ENCODE results near the gene SURF2. TPM values are rescaled to one million over a fixed set of nuclear protein-coding genes. Genes with fewer than 3 reads are reported as not detected.

Gene SURF2
- total RNA-seq, 2 experiments from 2014 or later = 19.0 to 19.7 TPM

DNA sequence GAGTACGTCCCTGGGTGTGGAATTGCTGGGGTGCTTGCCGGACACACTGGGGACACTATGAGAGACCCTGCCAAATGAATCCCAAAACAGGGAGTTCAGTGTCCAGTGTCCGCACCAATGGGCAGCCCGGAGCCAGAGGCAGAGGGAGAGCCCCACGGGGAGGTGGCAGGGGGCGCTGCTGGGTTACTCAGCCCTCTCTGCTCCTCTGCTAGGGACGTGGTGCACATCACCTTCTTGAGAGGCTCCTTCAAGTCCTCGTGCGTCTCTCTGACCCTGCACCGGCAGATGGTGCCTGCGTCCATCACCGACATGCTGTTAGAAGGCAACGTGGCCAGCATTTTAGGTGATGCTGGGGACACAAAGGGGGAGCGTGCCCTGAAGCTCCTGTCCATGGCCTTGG, 40.6 kb downstream of the SURF2 start:
- Histone ChIP-seq H3K27ac (ENCODE audit: low read depth, low read length, poor library complexity, severe bottlenecking) (no peak overlapping the region), H2AFZ (ENCODE audit: low read length) (no peak overlapping the region), H3K36me3 (ENCODE audit: insufficient read depth, low read length) (no peaks in the 10 kb centered on the region), H3K9me3 (ENCODE audit: low read length) (no peaks in the 10 kb centered on the region), H3K4me2 (ENCODE audit: low read length) (no peak overlapping the region), H3K4me3 (ENCODE audit: low read depth, low read length, poor library complexity, severe bottlenecking) (no peak overlapping the region), H3K4me1 (ENCODE audit: insufficient read depth, low read length, poor library complexity, severe bottlenecking) (no peaks in the 10 kb centered on the region), H3K79me2 (ENCODE audit: insufficient read depth, low read depth, low read length) (no peaks in the 10 kb centered on the region), H3K9me2 (ENCODE audit: insufficient read depth, low read length) (no peaks in the 10 kb centered on the region), H4K20me1 (ENCODE audit: insufficient read depth, low read length) (no peaks in the 10 kb centered on the region)
- no peak for DNase-seq (ENCODE audit: low spot score)
- BruUV-seq (replicated peaks) = no TSS peak
- CTCF ChIA-PET (ENCODE audit: unreplicated experiment) = no interaction called here
- POLR2A ChIA-PET = no interaction called here
- TF ChIP-seq EZH2phosphoT487 (IDR thresholded peaks at IDR 0.05; ENCODE audit: borderline replicate concordance, low read depth, low read length) = no peak
- TF ChIP-seq, protein P1, sequence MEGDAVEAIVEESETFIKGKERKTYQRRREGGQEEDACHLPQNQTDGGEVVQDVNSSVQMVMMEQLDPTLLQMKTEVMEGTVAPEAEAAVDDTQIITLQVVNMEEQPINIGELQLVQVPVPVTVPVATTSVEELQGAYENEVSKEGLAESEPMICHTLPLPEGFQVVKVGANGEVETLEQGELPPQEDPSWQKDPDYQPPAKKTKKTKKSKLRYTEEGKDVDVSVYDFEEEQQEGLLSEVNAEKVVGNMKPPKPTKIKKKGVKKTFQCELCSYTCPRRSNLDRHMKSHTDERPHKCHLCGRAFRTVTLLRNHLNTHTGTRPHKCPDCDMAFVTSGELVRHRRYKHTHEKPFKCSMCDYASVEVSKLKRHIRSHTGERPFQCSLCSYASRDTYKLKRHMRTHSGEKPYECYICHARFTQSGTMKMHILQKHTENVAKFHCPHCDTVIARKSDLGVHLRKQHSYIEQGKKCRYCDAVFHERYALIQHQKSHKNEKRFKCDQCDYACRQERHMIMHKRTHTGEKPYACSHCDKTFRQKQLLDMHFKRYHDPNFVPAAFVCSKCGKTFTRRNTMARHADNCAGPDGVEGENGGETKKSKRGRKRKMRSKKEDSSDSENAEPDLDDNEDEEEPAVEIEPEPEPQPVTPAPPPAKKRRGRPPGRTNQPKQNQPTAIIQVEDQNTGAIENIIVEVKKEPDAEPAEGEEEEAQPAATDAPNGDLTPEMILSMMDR (conservative IDR thresholded peaks at IDR 0.05; ENCODE audit: low read length) = peak; percentile 54
- intact Hi-C loops (cut with micrococcal nuclease; ENCODE audit: unreplicated experiment) = no loop called here

DNA sequence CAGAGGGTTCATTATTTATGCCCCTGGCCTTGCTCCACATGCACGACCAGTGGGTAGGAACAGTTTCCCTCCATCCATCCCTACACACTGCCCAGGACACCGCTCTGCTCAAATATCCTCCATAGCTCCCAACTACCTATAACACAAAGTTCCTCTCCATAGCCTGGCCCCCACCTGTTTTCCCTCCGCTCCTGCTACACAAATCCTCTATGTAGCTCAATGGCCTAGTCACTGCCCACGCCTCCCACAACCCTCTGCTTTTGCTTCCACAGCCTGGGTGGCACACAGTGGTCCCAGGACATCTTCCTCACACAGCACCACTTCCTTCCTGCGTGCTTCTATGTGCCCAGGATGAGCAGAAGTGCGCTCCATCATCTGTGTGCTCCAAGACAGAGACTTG, 41.0 kb downstream of the SURF2 start:
- BruUV-seq (replicated peaks) = no TSS peak

DNA sequence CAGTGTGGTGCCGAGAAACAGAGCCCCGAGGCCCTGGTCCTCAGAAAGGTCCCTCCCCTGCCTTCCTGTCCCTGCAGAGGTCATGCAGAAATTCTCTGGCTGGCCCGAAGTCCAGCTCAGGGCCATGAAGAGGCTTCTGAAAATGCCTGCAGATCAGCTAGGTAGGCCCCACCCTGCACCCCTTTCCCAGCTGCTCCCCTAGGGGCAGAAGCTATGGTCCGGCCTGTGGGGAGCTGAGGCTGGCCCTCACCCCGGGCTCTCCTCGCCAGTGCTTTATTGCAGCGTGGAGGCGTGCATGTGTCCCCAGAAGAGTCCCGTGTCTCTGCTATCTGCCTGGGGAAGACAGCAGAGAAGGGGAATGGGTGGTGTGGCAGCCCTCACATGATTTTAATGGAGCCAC, 41.5 kb downstream of the SURF2 start:
- H3K4me1 ChIP-seq (ENCODE audit: insufficient read depth, low read length, poor library complexity, severe bottlenecking) = no peaks in the 10 kb centered on the region
- intact Hi-C loops (cut with micrococcal nuclease; ENCODE audit: unreplicated experiment) = no loop called here
- H3K4me3 ChIP-seq (ENCODE audit: low read depth, low read length, poor library complexity, severe bottlenecking) = no peak overlapping the region
- ChIA-PET CTCF (ENCODE audit: unreplicated experiment) (no interaction called here), POLR2A (no interaction called here)
- DNase-seq (ENCODE audit: low spot score) = no peak
- 0 out of 2 replicates have a peak, but pooled peaks cover 5% of the 10 kb centered on the region for H3K36me3 ChIP-seq (ENCODE audit: insufficient read depth, low read length)
- no peaks in the 10 kb centered on the region for H3K9me3 ChIP-seq (ENCODE audit: low read length)
- no peaks in the 10 kb centered on the region for H4K20me1 ChIP-seq (ENCODE audit: insufficient read depth, low read length)
- no peak for TF ChIP-seq EZH2phosphoT487 (IDR thresholded peaks at IDR 0.05; ENCODE audit: borderline replicate concordance, low read depth, low read length)
- TF ChIP-seq, protein P1 (conservative IDR thresholded peaks at IDR 0.05; ENCODE audit: low read length) = no peak
- no peaks in the 10 kb centered on the region for H3K79me2 ChIP-seq (ENCODE audit: insufficient read depth, low read depth, low read length)
- no peak overlapping the region for H3K27ac ChIP-seq (ENCODE audit: low read depth, low read length, poor library complexity, severe bottlenecking)
- H2AFZ ChIP-seq (ENCODE audit: low read length) = no peak overlapping the region
- no peak overlapping the region for H3K4me2 ChIP-seq (ENCODE audit: low read length)
- no TSS peak for BruUV-seq (replicated peaks)
- no peaks in the 10 kb centered on the region for H3K9me2 ChIP-seq (ENCODE audit: insufficient read depth, low read length)

More for the DNA sequence above, 41.0 kb downstream of the SURF2 start:
- Histone ChIP-seq H2AFZ (ENCODE audit: low read length) (no peak overlapping the region), H4K20me1 (ENCODE audit: insufficient read depth, low read length) (no peaks in the 10 kb centered on the region), H3K4me1 (ENCODE audit: insufficient read depth, low read length, poor library complexity, severe bottlenecking) (no peaks in the 10 kb centered on the region), H3K9me2 (ENCODE audit: insufficient read depth, low read length) (no peaks in the 10 kb centered on the region), H3K9me3 (ENCODE audit: low read length) (no peaks in the 10 kb centered on the region), H3K36me3 (ENCODE audit: insufficient read depth, low read length) (no peaks in the 10 kb centered on the region), H3K4me3 (ENCODE audit: low read depth, low read length, poor library complexity, severe bottlenecking) (no peak overlapping the region), H3K4me2 (ENCODE audit: low read length) (no peak overlapping the region), H3K79me2 (ENCODE audit: insufficient read depth, low read depth, low read length) (no peaks in the 10 kb centered on the region), H3K27ac (ENCODE audit: low read depth, low read length, poor library complexity, severe bottlenecking) (no peak overlapping the region)
- DNase-seq (ENCODE audit: low spot score) = no peak
- TF ChIP-seq, protein P1 (conservative IDR thresholded peaks at IDR 0.05; ENCODE audit: low read length) = no peak
- no peak for TF ChIP-seq EZH2phosphoT487 (IDR thresholded peaks at IDR 0.05; ENCODE audit: borderline replicate concordance, low read depth, low read length)
- ChIA-PET CTCF (ENCODE audit: unreplicated experiment) (no interaction called here), POLR2A (no interaction called here)
- intact Hi-C loops (cut with micrococcal nuclease; ENCODE audit: unreplicated experiment) = no loop called here
